Vagina (tissue), 2 donors: ENCODE measurements around the gene SFXN2. TPM values are rescaled to one million over a fixed set of nuclear protein-coding genes. Genes with fewer than 3 reads are reported as not detected.
"Not testable (repeated sequence)": the region's sequence is repeated elsewhere in the genome, so short reads cannot be mapped to it uniquely, and the experiment has no call there.

Source experiments
- DNase-seq, 2 donors: peaks; one replicate each; pipeline ENCODE4 v3.0.0-alpha.2; 2017; ENCODE audit errors: extremely low spot score in 2 of 2
- H3K27ac ChIP-seq: fragments of 200-600 bp; sonication (generic); one replicate; pipeline ENCODE4 v1.5.1; 2019
- H3K27me3 ChIP-seq: fragments of 200-600 bp; sonication (generic); one replicate; pipeline ENCODE4 v1.5.1; 2019
- H3K36me3 ChIP-seq, 2 donors: fragments of 200-600 bp; sonication (generic); one replicate each; pipeline ENCODE4 v1.5.1; 2017 to 2019
- H3K4me1 ChIP-seq: fragments of 200-600 bp; sonication (generic); one replicate; pipeline ENCODE4 v1.5.1; 2019
- H3K4me3 ChIP-seq, 2 donors: fragments of 200-600 bp; sonication (generic); 1 replicate in 1 of 2; 2 replicates in 1 of 2; pipeline ENCODE4 v1.5.1; 2016 to 2019
- H3K9me3 ChIP-seq: fragments of 200-600 bp; sonication (generic); one replicate; pipeline ENCODE4 v1.5.1; 2019
- POLR2A ChIP-seq, 2 donors: fragments of 450-650 bp; IDR thresholded peaks; one replicate each; pipeline ENCODE4 v1.6.1; 2017; ENCODE audit warnings: antibody characterized with exemption in 2 of 2, mild to moderate bottlenecking in 2 of 2, moderate library complexity in 2 of 2
- POLR2AphosphoS5 ChIP-seq, 2 donors: sonication (generic); formaldehyde crosslinking; IDR thresholded peaks; one replicate each; pipeline ENCODE4 v1.9.0; 2017; ENCODE audit warnings: antibody characterized with exemption in 2 of 2, mild to moderate bottlenecking in 2 of 2, low read depth in 1 of 2; ENCODE audit not compliant: insufficient read depth in 1 of 2
- intact Hi-C: fragments of 100-400 bp; cut with DNase I; formaldehyde crosslinking; loops from one replicate; pipeline ENCODE4 v1.15.1; 2023
- total RNA-seq: library from RNA; depleted of rRNA; stranded (reverse); fragments of >200 nt; gene quantifications from one replicate; pipeline ENCODE4 v1.2.3, GENCODE V29; 2016
- TF ChIP-seq, protein P1 (sequence below), 3 experiments: fragments of 450-650 bp in 2 of 3; fragments of 200-600 bp in 1 of 3; sonication (generic) in 1 of 3; IDR thresholded peaks; one replicate each; pipeline ENCODE4 v1.5.1; 2017 to 2019; ENCODE audit warnings: antibody characterized with exemption in 3 of 3, mild to moderate bottlenecking in 2 of 3, moderate library complexity in 2 of 3

The SFXN2 gene
- total RNA-seq, 1 donor from 2014 or later = 6.4 TPM

DNA sequence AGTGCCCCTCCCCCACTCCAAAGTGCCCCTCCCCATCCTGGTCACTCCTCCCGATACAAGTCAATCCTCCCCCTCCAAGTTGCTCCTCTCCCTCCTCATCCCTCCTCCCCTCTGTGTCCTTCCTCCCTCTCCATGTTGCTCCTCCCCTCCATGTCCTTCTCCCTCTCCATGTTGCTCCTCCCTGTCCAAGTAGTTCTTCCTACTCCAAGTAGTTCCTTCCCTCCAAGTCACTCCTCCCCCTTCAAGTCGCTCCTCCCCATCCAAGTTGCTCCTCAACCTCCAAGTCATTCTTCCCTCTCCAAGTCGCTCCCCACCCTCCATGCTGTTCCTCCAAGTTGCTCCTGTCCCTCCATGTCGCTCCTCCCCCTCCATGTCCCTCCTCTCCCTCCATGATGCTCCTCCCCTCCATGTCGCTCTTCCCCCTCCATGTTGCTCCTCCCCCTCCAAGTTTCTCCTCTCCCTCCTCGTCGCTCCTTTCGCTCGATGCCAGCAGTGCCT, 20.7 kb downstream of the SFXN2 start:
- H3K4me3 ChIP-seq = no peak overlapping the region
- H3K4me1 ChIP-seq = no peaks in the 10 kb centered on the region
- no peaks in the 10 kb centered on the region for H3K27me3 ChIP-seq
- DNase-seq = no peak
- no peaks in the 10 kb centered on the region for H3K9me3 ChIP-seq
- intact Hi-C loops = no loop called here
- TF ChIP-seq, protein P1, sequence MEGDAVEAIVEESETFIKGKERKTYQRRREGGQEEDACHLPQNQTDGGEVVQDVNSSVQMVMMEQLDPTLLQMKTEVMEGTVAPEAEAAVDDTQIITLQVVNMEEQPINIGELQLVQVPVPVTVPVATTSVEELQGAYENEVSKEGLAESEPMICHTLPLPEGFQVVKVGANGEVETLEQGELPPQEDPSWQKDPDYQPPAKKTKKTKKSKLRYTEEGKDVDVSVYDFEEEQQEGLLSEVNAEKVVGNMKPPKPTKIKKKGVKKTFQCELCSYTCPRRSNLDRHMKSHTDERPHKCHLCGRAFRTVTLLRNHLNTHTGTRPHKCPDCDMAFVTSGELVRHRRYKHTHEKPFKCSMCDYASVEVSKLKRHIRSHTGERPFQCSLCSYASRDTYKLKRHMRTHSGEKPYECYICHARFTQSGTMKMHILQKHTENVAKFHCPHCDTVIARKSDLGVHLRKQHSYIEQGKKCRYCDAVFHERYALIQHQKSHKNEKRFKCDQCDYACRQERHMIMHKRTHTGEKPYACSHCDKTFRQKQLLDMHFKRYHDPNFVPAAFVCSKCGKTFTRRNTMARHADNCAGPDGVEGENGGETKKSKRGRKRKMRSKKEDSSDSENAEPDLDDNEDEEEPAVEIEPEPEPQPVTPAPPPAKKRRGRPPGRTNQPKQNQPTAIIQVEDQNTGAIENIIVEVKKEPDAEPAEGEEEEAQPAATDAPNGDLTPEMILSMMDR (IDR thresholded peaks at IDR 0.05) = no peak
- TF ChIP-seq POLR2AphosphoS5 (IDR thresholded peaks at IDR 0.05; ENCODE audit: insufficient read depth in 1 of 2, low read depth in 1 of 2) = no peak
- H3K36me3 ChIP-seq = no peaks in the 10 kb centered on the region
- H3K27ac ChIP-seq = peak overlapping the region; percentile 20

DNA sequence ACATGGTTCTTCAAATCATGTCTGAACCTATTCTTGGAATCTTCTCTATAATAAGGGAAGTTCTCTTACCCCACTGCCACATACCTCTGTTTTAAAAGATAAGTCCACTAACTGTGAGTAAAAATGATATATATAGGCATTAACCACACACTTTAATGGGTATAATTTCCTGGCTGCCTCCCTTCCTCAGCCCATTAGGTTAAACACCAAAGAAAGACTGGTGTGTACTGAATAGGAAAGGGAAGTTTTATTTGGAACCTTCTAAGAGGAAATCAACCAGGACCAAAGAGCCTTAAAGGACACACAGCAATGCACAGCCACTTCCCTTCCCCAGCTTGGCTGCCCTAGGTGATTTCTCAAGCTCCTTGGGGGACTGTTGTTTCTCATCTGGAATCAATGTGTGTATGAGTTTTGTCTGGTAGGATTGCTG, 24.3 kb downstream of the SFXN2 start:
- intact Hi-C loops = no loop called here
- Histone ChIP-seq H3K4me1 (peaks cover 6% of the 10 kb centered on the region), H3K9me3 (no peaks in the 10 kb centered on the region), H3K36me3 (no peaks in the 10 kb centered on the region), H3K27ac (no peak overlapping the region), H3K27me3 (no peaks in the 10 kb centered on the region), H3K4me3 (no peak overlapping the region)
- no peak for DNase-seq
- TF ChIP-seq POLR2A (IDR thresholded peaks at IDR 0.05) (no peak), POLR2AphosphoS5 (IDR thresholded peaks at IDR 0.05; ENCODE audit: insufficient read depth in 1 of 2, low read depth in 1 of 2) (peak in 1 of 2 donors; percentile 66)
- TF ChIP-seq, protein P1 (IDR thresholded peaks at IDR 0.05) = no peak

DNA sequence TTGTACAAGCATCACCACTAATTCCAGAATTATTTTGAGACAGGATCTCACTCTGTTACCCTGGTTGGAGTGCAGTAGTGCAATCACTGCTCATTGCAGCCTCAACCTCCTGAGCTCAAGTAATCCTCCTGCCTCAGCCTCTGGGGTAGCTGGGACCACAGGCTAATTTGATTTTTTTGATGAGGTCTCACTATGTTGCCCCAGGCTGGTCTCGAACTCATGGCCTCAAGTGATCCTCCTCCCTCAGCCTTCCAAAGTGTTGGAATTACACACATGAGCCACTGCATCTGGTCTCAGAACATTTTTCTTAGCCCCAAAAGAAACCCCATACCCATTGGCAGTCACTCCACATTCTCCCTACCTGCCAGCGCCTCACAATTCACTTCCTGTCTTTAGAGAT, 25.8 kb downstream of the SFXN2 start:
- H3K36me3 ChIP-seq = no peaks in the 10 kb centered on the region
- TF ChIP-seq POLR2AphosphoS5 (IDR thresholded peaks at IDR 0.05; ENCODE audit: insufficient read depth in 1 of 2, low read depth in 1 of 2) (no peak), POLR2A (IDR thresholded peaks at IDR 0.05) (no peak)
- TF ChIP-seq, protein P1 (IDR thresholded peaks at IDR 0.05) = no peak
- intact Hi-C loops = loop anchor here (5.0 kb wide), 2 partner anchors 37 to 77 kb away; no protein-coding TSS in a partner anchor
- H3K27ac ChIP-seq = no peak overlapping the region
- peaks cover 15% of the 10 kb centered on the region for H3K4me1 ChIP-seq
- no peak overlapping the region for H3K4me3 ChIP-seq
- H3K27me3 ChIP-seq = no peaks in the 10 kb centered on the region
- no peaks in the 10 kb centered on the region for H3K9me3 ChIP-seq
- no peak for DNase-seq

DNA sequence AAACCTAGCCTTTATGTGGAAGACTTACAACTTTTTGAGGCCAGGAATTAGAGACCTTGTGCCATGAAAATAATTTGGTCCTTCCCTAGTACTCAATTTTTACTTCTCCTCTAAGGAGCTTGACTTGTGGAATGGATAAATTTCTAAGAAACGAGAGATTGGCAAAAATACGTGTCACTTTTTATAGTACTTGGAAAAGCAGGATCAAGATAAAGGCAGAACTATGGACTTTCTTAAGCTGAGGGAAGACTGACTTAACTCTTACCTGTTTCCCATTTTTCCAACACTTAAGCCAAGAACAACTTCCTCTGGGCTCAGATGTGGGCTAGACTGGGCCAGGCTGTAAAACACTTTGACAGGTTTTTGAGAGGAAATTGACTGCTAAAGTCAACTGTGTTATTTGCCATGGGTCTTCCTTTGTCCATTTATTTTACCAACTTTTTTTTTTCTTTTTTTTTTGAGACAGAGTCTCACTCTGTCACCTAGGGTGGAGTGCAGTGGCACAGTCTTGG, 27.3 kb downstream of the SFXN2 start:
- no peaks in the 10 kb centered on the region for H3K27me3 ChIP-seq
- no peak overlapping the region for H3K27ac ChIP-seq
- H3K4me1 ChIP-seq = peaks cover 31% of the 10 kb centered on the region
- H3K36me3 ChIP-seq = no peaks in the 10 kb centered on the region
- TF ChIP-seq POLR2AphosphoS5 (IDR thresholded peaks at IDR 0.05; ENCODE audit: insufficient read depth in 1 of 2, low read depth in 1 of 2) = no peak
- TF ChIP-seq POLR2A (IDR thresholded peaks at IDR 0.05) = no peak
- TF ChIP-seq, protein P1 (IDR thresholded peaks at IDR 0.05) = no peak
- no peak overlapping the region for H3K4me3 ChIP-seq
- intact Hi-C loops = loop anchor here (5.0 kb wide), 2 partner anchors 36 to 76 kb away; no protein-coding TSS in a partner anchor
- no peak for DNase-seq
- no peaks in the 10 kb centered on the region for H3K9me3 ChIP-seq

DNA sequence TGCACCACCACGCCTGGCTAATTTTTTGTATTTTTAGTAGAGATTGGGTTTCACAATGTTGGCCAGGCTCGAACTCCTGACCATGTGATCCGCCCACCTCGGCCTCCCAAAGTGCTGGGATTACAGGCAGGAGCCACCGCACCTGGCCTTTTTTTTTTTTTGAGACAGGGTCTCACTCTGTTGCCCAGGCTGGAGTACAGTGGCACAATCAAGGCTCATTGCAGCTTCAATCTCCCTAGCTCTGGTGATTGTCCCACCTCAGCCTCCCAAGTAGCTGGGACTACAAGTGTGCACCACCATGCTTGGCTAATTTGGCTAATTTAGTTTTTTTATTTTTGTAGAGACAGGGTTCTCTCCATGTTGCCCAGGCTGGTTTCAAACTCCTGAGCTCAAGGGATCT, 27.9 kb downstream of the SFXN2 start:
- H3K36me3 ChIP-seq = not testable (repeated sequence)
- intact Hi-C loops = loop anchor here (5.0 kb wide), 2 partner anchors 35 to 75 kb away; no protein-coding TSS in a partner anchor
- H3K4me1 ChIP-seq = peaks cover 34% of the 10 kb centered on the region

More for the DNA sequence above, 27.9 kb downstream of the SFXN2 start:
- DNase-seq, H3K4me3 ChIP-seq, H3K27me3 ChIP-seq, H3K27ac ChIP-seq, H3K9me3 ChIP-seq: not testable (repeated sequence)
